NT2/D1 (cell line): ENCODE data around the gene WDHD1.

ENCODE experiments used
- DNase-seq: peaks from one replicate; pipeline ENCODE4 v3.0.0-alpha.2; 2011; ENCODE audit warnings: low read depth, low spot score
- H3K27me3 ChIP-seq: 2 replicates; pipeline ENCODE4 v1.6.0; 2011; ENCODE audit warnings: mild to moderate bottlenecking; ENCODE audit not compliant: insufficient read length, insufficient read depth
- H3K36me3 ChIP-seq: 2 replicates; pipeline ENCODE4 v1.6.1; 2011; ENCODE audit warnings: mild to moderate bottlenecking, low read length, mixed read lengths; ENCODE audit not compliant: insufficient read depth, insufficient read length
- H3K4me1 ChIP-seq: 2 replicates; pipeline ENCODE4 v1.5.1; 2011; ENCODE audit not compliant: insufficient read depth, insufficient read length
- H3K4me3 ChIP-seq: 2 replicates; pipeline ENCODE4 v1.5.1; 2011; ENCODE audit warnings: low read depth; ENCODE audit not compliant: insufficient read length
- H3K9ac ChIP-seq: 2 replicates; pipeline ENCODE4 v1.6.0; 2011; ENCODE audit warnings: low read depth; ENCODE audit not compliant: insufficient read length
- H3K9me3 ChIP-seq: 2 replicates; pipeline ENCODE4 v1.5.1; 2011; ENCODE audit warnings: mild to moderate bottlenecking, low read length; ENCODE audit not compliant: insufficient read depth
- SUZ12 ChIP-seq: IDR thresholded peaks from 2 replicates; pipeline ENCODE4 v1.6.1; 2011; ENCODE audit not compliant: insufficient read length, insufficient read depth; ENCODE audit errors: extremely low read depth
- YY1 ChIP-seq: IDR thresholded peaks from 2 replicates; pipeline ENCODE4 v1.6.1; 2011; ENCODE audit not compliant: insufficient read length, insufficient read depth
- ZNF274 ChIP-seq: IDR thresholded peaks from 2 replicates; pipeline ENCODE4 v1.6.1; 2011; ENCODE audit warnings: mild to moderate bottlenecking, low read depth, low read length

The WDHD1 gene

GRCh38 chr14:55019968-55020554, 6.8 kb downstream of the WDHD1 start:
- Histone ChIP-seq H3K4me3 (no peak overlapping the region), H3K27me3 (no peaks in the 10 kb centered on the region), H3K9me3 (no peaks in the 10 kb centered on the region), H3K4me1 (no peaks in the 10 kb centered on the region), H3K9ac (no peak overlapping the region), H3K36me3 (peaks cover 57% of the 10 kb centered on the region)
- DNase-seq, result no peak
- TF ChIP-seq SUZ12 (no peak), ZNF274 (no peak), YY1 (no peak)

- Histone ChIP-seq H3K9ac (no peak overlapping the region), H3K4me3 (no peak overlapping the region), H3K36me3 (peaks cover 71% of the 10 kb centered on the region), H3K4me1 (no peaks in the 10 kb centered on the region), H3K9me3 (no peaks in the 10 kb centered on the region), H3K27me3 (no peaks in the 10 kb centered on the region)
- TF ChIP-seq SUZ12 (no peak), ZNF274 (no peak), YY1 (no peak)
- DNase-seq, result no peak
Observed at GRCh38 chr14:55015006-55015405, 11.9 kb downstream of the WDHD1 start.

- H3K4me1 ChIP-seq, result no peaks in the 10 kb centered on the region
- peaks cover 72% of the 10 kb centered on the region for H3K36me3 ChIP-seq
- no peaks in the 10 kb centered on the region for H3K27me3 ChIP-seq
- no peak overlapping the region for H3K4me3 ChIP-seq
- H3K9ac ChIP-seq, result no peak overlapping the region
- TF ChIP-seq YY1 (no peak), ZNF274 (no peak), SUZ12 (no peak)
- DNase-seq, result no peak
- H3K9me3 ChIP-seq, result no peaks in the 10 kb centered on the region
Observed at GRCh38 chr14:55005071-55005470, 21.8 kb downstream of the WDHD1 start.

- TF ChIP-seq YY1, result no peak
- TF ChIP-seq SUZ12, result no peak
- no peak for TF ChIP-seq ZNF274
- Histone ChIP-seq H3K4me3 (no peak overlapping the region), H3K4me1 (no peaks in the 10 kb centered on the region), H3K27me3 (no peaks in the 10 kb centered on the region), H3K9ac (no peak overlapping the region), H3K9me3 (no peaks in the 10 kb centered on the region), H3K36me3 (peaks cover 67% of the 10 kb centered on the region)
- DNase-seq, result no peak
Observed at GRCh38 chr14:55000381-55000780, 26.5 kb downstream of the WDHD1 start.

GRCh38 chr14:54985156-54985555, 41.7 kb downstream of the WDHD1 start:
- H3K9ac ChIP-seq, result no peak overlapping the region
- no peak overlapping the region for H3K4me3 ChIP-seq
- H3K4me1 ChIP-seq, result no peaks in the 10 kb centered on the region
- no peak for TF ChIP-seq ZNF274
- no peak for TF ChIP-seq SUZ12
- no peak for TF ChIP-seq YY1
- peaks cover 68% of the 10 kb centered on the region for H3K36me3 ChIP-seq
- 0 out of 2 replicates have a peak, but pooled peaks cover 5% of the 10 kb centered on the region for H3K9me3 ChIP-seq
- H3K27me3 ChIP-seq, result no peaks in the 10 kb centered on the region
- DNase-seq, result no peak

GRCh38 chr14:54981698-54982097, 45.2 kb downstream of the WDHD1 start:
- H3K9me3 ChIP-seq, result 0 out of 2 replicates have a peak, but pooled peaks cover 5% of the 10 kb centered on the region
- TF ChIP-seq ZNF274, result no peak
- no peak for TF ChIP-seq YY1
- TF ChIP-seq SUZ12, result no peak
- no peaks in the 10 kb centered on the region for H3K27me3 ChIP-seq
- no peak overlapping the region for H3K4me3 ChIP-seq
- H3K4me1 ChIP-seq, result no peaks in the 10 kb centered on the region
- no peak for DNase-seq
- H3K36me3 ChIP-seq, result peaks cover 59% of the 10 kb centered on the region
- H3K9ac ChIP-seq, result no peak overlapping the region

- Histone ChIP-seq H3K4me1 (no peaks in the 10 kb centered on the region), H3K4me3 (no peak overlapping the region), H3K9me3 (no peaks in the 10 kb centered on the region), H3K9ac (no peak overlapping the region), H3K36me3 (peaks cover 58% of the 10 kb centered on the region), H3K27me3 (no peaks in the 10 kb centered on the region)
- no peak for TF ChIP-seq SUZ12
- TF ChIP-seq YY1, result no peak
- no peak for TF ChIP-seq ZNF274
- DNase-seq, result no peak
Observed at GRCh38 chr14:54979039-54979438, 47.9 kb downstream of the WDHD1 start.
